HG03175 (cell line): ENCODE results near the gene USP40.

ENCODE experiments used
- ATAC-seq: cut with Tn5 transposase; IDR thresholded peaks from one replicate; pipeline ENCODE4 v1.9.1; 2021; ENCODE audit warnings: mild to moderate bottlenecking, moderate library complexity; ENCODE audit not compliant: unreplicated experiment

The USP40 gene

GRCh38 chr2:233556881-233557736 lies 9.5 kb downstream of the USP40 start:
- no peak for ATAC-seq

- ATAC-seq: no peak
Observed at GRCh38 chr2:233553366-233553765, 13.2 kb downstream of the USP40 start.

DNA sequence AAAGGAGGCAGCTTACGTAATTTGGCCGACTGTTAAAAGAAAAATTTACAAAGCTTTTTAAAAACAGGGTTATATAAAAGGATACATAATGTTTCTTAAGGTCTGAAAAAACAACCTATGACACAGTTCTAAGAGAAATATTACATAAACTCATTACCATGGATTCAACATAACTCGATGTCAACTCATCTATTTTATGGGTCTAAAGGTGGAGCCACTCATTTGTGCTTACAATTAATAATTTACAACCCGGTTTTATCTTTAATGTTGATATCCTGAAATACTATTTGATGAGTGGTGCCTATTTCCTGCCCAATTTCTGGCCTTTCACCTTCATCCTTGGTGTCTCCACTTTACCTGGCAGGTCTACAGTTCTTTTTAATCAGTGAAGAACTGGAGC lies 15.1 kb downstream of the USP40 start:
- no peak for ATAC-seq

- ATAC-seq: no peak
Observed at GRCh38 chr2:233546774-233547173, 19.8 kb downstream of the USP40 start.

- ATAC-seq: no peak
Observed at GRCh38 chr2:233546101-233546500, 20.5 kb downstream of the USP40 start.

GRCh38 chr2:233544200-233544610 lies 22.4 kb downstream of the USP40 start:
- ATAC-seq: no peak

- no peak for ATAC-seq
Observed at GRCh38 chr2:233542507-233542906, 24.1 kb downstream of the USP40 start.

GRCh38 chr2:233538741-233539140 lies 27.8 kb downstream of the USP40 start:
- no peak for ATAC-seq

DNA sequence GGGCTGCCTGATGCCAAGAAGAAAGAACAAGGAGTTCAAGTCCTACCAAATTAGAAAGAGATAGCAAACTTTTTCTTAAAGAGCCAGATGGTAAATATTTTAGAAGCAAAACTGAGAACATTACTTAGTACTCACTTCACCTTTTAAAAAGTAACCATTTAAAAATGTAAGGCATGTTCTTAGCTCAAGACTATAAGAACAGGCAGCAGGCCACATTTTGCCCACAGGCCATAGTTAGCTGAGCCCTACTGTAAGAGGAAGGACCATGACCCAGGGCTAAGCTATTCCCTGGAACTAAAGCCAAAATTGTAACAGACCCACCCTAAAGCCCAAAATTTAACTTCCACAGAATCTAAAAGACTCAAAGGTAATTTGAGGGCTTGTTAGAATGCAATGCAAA lies 31.3 kb downstream of the USP40 start:
- no peak for ATAC-seq

DNA sequence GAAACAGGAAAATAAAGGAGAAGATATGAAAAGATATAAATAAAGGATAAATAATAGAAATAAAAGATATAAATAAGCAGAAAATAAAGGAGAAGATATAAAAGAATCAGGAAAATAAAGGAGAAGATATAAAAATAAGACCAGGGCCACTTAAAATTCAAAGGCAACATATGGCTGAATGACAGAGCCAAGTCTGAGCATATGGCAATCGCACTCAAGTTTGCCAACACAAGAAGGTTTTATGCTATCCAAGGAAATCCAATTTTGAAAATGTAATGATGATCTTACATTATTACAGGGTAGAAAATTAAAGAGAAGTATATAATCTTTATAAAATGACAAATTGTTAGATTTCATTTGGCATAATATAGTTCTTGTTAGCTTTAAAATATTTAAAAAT lies 33.6 kb downstream of the USP40 start:
- ATAC-seq: no peak

GRCh38 chr2:233531955-233532354 lies 34.6 kb downstream of the USP40 start:
- ATAC-seq: no peak

DNA sequence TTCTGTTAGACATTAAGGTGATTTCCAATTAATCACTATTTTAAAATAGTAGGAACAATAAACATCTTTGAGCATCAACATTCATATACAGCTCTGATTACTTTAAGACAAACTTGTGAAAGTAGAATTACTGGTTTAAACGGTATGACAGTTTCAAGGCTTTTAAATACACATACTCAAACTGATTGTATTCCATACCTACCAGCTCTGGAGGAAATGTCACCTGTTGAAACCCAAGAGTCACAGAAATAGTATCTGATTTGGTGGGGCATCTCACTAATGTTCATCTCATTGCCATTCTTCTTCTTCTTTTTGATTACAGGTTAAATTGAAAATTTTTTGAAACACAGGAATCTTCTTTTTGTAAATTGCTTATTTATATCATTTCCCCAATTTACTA lies 36.2 kb downstream of the USP40 start:
- ATAC-seq: no peak

DNA sequence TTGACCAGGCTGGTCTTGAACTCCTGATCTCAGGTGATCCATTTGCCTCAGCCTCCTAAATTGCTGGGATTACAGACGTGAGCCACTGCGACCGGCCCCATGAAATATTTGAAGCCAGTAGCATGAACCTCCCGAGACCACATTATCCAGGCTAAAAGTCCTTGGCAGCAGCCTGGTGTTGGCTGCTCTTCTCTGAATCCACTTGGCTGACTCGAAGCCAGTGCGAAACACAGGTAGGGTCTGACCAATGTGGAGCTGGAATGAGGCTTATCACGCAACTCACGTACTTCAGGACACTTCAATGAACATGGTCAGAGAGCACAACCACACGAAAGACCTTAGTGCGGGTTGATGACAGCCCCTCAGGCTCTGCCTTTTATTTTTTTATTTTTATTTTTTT lies 38.4 kb downstream of the USP40 start:
- no peak for ATAC-seq

GRCh38 chr2:233525791-233526190 lies 40.8 kb downstream of the USP40 start:
- no peak for ATAC-seq

DNA sequence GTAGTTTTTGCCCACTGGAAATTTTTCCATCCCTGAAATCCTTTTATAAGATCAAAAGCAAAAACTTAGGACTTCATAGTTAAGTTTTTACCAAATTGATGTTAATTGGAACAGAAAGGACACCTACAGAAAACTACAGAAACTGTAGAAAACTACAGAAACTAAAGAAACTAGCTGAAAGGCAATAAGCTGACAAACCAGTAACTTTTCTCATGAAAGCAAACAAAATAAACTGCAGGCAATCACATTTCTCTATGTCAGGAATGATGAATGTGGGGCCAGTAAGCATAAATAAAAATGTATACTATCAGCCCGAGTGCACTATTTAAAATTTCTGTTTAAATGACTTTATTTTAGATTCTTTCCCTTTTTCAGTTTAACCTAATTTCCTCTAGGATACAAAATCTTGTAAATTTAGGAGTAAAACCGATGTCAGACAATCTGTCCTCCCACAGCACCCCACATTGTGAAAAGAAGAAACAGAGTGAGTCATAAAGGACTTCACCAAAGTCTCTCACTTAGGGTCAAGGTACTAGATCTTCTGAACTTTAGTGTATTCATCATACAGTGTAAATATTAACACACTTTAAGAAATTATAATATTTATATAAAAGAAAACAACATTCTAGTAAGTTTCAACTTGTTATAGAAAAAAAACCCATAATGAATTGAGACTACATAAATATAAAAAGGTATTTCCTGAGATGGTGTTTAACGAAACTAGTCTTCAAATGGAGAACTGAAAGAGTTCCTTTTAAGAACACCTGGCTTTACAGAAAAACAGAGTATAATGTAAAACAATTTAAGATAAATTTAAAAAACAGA lies 46.6 kb downstream of the USP40 start:
- peak; percentile 96 for ATAC-seq

DNA sequence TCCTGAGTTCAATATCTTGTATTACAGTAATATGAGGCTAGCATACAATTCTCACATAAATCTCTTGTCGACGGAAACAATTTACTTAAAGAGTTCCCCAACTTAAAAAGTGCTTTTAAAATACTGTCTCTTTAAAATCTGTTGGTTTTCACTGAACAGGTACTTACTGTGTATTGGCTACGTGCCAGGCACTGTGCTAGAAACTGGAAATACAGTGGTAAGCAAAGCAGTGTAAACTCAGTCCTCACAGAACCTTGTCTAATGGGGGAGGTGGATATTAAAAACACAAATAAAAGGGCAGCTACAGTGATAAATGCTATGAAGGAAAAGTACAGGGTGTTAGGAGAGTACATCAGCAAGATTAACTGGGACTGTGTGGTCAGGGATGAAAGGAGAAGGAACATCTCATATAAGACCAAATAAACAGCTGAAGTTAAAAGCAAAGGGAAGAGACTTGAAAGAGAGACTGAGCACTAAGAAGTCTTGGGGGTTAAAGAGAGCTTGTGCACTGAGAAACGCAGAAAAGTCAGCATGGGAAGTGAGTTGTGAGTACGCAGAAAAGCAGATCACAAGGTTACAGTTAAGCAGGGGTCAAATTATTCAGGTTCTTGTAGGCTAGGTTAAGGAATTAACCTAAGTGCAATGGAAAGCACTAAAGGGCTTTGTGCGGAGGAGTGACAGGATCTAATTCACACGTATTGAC lies 52.5 kb downstream of the USP40 start:
- no peak for ATAC-seq

DNA sequence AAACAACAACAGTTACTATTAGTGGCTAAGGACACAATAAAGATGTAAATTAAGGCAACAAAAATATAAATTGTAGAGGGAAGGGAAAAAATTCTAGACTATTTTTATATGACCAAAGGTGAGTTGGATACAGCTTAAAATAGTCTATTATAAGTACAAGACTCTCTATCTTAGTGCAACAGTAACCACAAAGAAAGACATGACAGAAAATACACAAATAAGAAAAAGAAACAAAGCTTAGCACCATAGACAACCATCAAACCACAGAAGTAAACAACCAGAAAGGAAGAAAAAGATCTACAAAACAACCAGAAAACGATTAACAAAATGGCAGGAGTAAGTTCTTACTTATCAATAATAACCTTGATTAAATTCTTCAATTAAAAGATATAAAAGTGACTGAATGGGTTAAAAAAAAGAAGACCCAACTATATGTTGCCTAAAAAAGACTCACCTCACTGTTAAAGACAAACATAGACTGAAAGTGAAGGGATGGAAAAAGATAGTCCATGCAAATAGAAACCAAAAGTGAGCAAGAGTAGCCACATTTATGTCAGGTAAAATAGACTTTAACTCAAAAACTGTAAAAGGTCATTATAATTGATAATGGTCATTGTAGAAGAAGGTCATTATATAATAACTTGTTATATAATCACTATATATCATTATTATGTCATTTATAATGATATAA lies 62.5 kb downstream of the USP40 start:
- ATAC-seq: no peak

DNA sequence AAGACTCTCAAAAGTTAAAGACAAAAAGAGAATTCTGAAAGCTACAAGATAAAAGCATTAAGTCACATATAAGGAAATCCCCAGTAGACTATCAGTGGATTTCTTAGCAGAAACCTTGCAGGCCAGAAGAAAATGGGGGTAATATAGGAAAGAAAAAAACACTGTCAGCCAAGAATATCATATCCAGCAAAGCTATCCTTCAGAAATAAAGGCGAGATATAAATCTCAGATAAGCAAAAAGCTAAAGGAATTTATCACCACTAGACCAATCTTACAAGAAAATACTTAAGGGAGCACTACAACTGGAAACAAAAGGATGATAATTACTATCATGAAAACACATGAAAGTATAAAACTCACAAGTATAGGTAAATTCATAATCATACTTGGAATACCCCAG lies 63.1 kb downstream of the USP40 start:
- no peak for ATAC-seq

- no peak for ATAC-seq
Observed at GRCh38 chr2:233501198-233502076, 65.1 kb downstream of the USP40 start.

- no peak for ATAC-seq
Observed at GRCh38 chr2:233499928-233500327, 66.7 kb downstream of the USP40 start.
